ENCODE data around the gene OLFM4. TPM values are rescaled to one million over a fixed set of nuclear protein-coding genes. Genes with fewer than 3 reads are reported as not detected.

The OLFM4 gene
- total and polyA plus RNA-seq, 2 donors (not counting 1 experiment from before 2014, with no cell fraction given): not detected

GRCh38 chr13:53054569-53054968 is 26.0 kb downstream of the OLFM4 start:
- Histone ChIP-seq H3K4me1 (ENCODE audit: control insufficient read depth, extremely low read depth, insufficient read depth, low read length) (no peaks in the 10 kb centered on the region), H4K20me1 (ENCODE audit: control insufficient read depth, extremely low read depth, insufficient read depth, low read length) (no peaks in the 10 kb centered on the region), H3K4me2 (ENCODE audit: extremely low read depth, insufficient read depth, low read length) (no peak overlapping the region), H3K36me3 (ENCODE audit: control insufficient read depth, insufficient read depth, low read length) (no peaks in the 10 kb centered on the region), H3K27ac (ENCODE audit: insufficient read depth, low read length) (no peak overlapping the region), H3K4me3 (replicated peaks in 1 of 4; ENCODE audit: control extremely low read depth in 1 of 4, insufficient read depth in 1 of 4, low read depth in 3 of 4, low read length in 4 of 4) (no peak overlapping the region), H3K9ac (ENCODE audit: insufficient read depth, low read length) (no peak overlapping the region), H3K27me3 (ENCODE audit: control insufficient read depth, insufficient read depth, low read length) (no peaks in the 10 kb centered on the region), H3K9me3 (ENCODE audit: control insufficient read depth, insufficient read depth, low read depth, low read length) (no peaks in the 10 kb centered on the region), H3K79me2 (ENCODE audit: control insufficient read depth, insufficient read depth, low read length) (no peaks in the 10 kb centered on the region), H2AFZ (ENCODE audit: low read length) (no peak overlapping the region)
- TF ChIP-seq EZH2 (IDR thresholded peaks at IDR 0.05; ENCODE audit: low read length, missing control alignments) (no peak), CTCF (conservative IDR thresholded peaks at IDR 0.05 in 1 of 2, IDR thresholded peaks at IDR 0.05 in 1 of 2; ENCODE audit: low read depth in 1 of 2, low read length in 2 of 2) (no peak)
- no peak for DNase-seq (ENCODE audit: low read depth in 2 of 2)

- Histone ChIP-seq H3K4me3 (replicated peaks in 1 of 4; ENCODE audit: control extremely low read depth in 1 of 4, insufficient read depth in 1 of 4, low read depth in 3 of 4, low read length in 4 of 4) (no peak overlapping the region), H2AFZ (ENCODE audit: low read length) (no peak overlapping the region), H3K79me2 (ENCODE audit: control insufficient read depth, insufficient read depth, low read length) (no peaks in the 10 kb centered on the region), H3K9me3 (ENCODE audit: control insufficient read depth, insufficient read depth, low read depth, low read length) (no peaks in the 10 kb centered on the region), H3K36me3 (ENCODE audit: control insufficient read depth, insufficient read depth, low read length) (no peaks in the 10 kb centered on the region), H3K27me3 (ENCODE audit: control insufficient read depth, insufficient read depth, low read length) (no peaks in the 10 kb centered on the region), H3K4me1 (ENCODE audit: control insufficient read depth, extremely low read depth, insufficient read depth, low read length) (no peaks in the 10 kb centered on the region), H3K9ac (ENCODE audit: insufficient read depth, low read length) (no peak overlapping the region), H3K27ac (ENCODE audit: insufficient read depth, low read length) (no peak overlapping the region), H4K20me1 (ENCODE audit: control insufficient read depth, extremely low read depth, insufficient read depth, low read length) (no peaks in the 10 kb centered on the region), H3K4me2 (ENCODE audit: extremely low read depth, insufficient read depth, low read length) (no peak overlapping the region)
- no peak for DNase-seq (ENCODE audit: low read depth in 2 of 2)
- TF ChIP-seq EZH2 (IDR thresholded peaks at IDR 0.05; ENCODE audit: low read length, missing control alignments): no peak
- no peak for TF ChIP-seq CTCF (conservative IDR thresholded peaks at IDR 0.05 in 1 of 2, IDR thresholded peaks at IDR 0.05 in 1 of 2; ENCODE audit: low read depth in 1 of 2, low read length in 2 of 2)
Observed at GRCh38 chr13:53058065-53058679, 29.6 kb downstream of the OLFM4 start.

GRCh38 chr13:53060840-53061490 is 32.4 kb downstream of the OLFM4 start:
- no peaks in the 10 kb centered on the region for H3K36me3 ChIP-seq (ENCODE audit: control insufficient read depth, insufficient read depth, low read length)
- no peak overlapping the region for H3K27ac ChIP-seq (ENCODE audit: insufficient read depth, low read length)
- H3K27me3 ChIP-seq (ENCODE audit: control insufficient read depth, insufficient read depth, low read length): no peaks in the 10 kb centered on the region
- no peaks in the 10 kb centered on the region for H3K4me1 ChIP-seq (ENCODE audit: control insufficient read depth, extremely low read depth, insufficient read depth, low read length)
- no peak overlapping the region for H3K4me3 ChIP-seq (replicated peaks in 1 of 4; ENCODE audit: control extremely low read depth in 1 of 4, insufficient read depth in 1 of 4, low read depth in 3 of 4, low read length in 4 of 4)
- H3K9me3 ChIP-seq (ENCODE audit: control insufficient read depth, insufficient read depth, low read depth, low read length): no peaks in the 10 kb centered on the region
- H4K20me1 ChIP-seq (ENCODE audit: control insufficient read depth, extremely low read depth, insufficient read depth, low read length): no peaks in the 10 kb centered on the region
- H3K4me2 ChIP-seq (ENCODE audit: extremely low read depth, insufficient read depth, low read length): no peak overlapping the region
- no peaks in the 10 kb centered on the region for H3K79me2 ChIP-seq (ENCODE audit: control insufficient read depth, insufficient read depth, low read length)
- no peak for DNase-seq (ENCODE audit: low read depth in 2 of 2)
- no peak overlapping the region for H2AFZ ChIP-seq (ENCODE audit: low read length)
- H3K9ac ChIP-seq (ENCODE audit: insufficient read depth, low read length): no peak overlapping the region
- TF ChIP-seq CTCF (conservative IDR thresholded peaks at IDR 0.05 in 1 of 2, IDR thresholded peaks at IDR 0.05 in 1 of 2; ENCODE audit: low read depth in 1 of 2, low read length in 2 of 2) (no peak), EZH2 (IDR thresholded peaks at IDR 0.05; ENCODE audit: low read length, missing control alignments) (no peak)

Measured in fibroblast of lung (primary cell).